Measurements from ENCODE around the gene TMC8.
"Not testable (repeated sequence)": the region's sequence is repeated elsewhere in the genome, so short reads cannot be mapped to it uniquely, and the experiment has no call there.

Gene TMC8

DNA sequence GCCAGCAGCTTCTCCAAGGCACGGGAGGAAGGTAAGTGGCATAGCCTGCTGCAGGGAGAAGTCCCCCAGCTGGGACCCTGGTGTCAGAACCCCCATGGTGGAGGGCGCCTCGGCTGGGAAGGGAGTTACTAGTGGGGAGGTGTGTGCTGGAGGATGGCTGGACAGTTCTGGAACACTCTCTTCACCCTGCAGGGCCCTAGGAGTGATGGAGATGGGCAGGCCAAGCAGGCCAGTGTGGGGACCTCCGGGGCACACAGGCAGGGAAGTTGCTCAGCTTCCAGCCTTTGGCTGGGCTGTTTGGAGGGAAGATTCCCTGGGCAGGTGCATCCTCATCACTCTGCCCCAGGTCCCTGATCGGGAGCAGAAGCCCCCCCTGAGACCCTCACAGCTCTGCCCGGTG, 16.3 kb downstream of the TMC8 start:
- in situ Hi-C loops (cut with HindIII; ENCODE audit: low sequenced_read_pairs): no loop called here

DNA sequence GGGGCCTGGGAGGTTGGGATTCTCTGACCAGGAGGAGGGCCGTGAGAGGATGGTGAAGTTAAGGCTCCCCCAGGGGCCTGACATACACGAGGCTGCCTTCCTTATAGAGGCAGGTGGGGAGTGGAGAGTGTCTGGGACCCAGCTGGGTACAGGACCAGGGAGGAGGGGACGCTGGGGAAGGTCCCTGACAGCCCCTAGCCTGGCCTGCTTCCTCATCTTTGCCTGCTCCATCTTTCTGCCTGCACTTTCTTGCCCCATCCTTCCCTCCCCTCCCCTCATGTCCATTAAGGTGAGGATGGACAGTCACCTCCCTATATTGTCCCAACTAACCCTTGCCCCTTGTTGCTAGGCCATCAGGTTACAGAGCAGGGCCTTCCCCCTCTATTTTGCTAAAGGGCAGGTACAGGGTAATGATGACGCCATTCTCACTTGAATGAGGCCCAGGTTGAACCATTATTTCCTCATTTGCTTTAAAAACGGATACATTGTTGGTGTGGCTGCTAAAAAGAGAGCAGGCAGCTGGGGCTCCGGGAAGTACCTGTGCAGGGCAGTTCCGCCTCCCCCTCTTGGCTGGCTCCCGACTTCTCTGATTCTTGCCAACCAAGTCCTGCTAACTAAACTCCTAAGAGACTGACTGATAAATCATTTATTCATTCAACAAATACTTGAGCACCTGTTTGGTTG, 16.9 kb downstream of the TMC8 start:
- in situ Hi-C loops (cut with HindIII; ENCODE audit: low sequenced_read_pairs): no loop called here

DNA sequence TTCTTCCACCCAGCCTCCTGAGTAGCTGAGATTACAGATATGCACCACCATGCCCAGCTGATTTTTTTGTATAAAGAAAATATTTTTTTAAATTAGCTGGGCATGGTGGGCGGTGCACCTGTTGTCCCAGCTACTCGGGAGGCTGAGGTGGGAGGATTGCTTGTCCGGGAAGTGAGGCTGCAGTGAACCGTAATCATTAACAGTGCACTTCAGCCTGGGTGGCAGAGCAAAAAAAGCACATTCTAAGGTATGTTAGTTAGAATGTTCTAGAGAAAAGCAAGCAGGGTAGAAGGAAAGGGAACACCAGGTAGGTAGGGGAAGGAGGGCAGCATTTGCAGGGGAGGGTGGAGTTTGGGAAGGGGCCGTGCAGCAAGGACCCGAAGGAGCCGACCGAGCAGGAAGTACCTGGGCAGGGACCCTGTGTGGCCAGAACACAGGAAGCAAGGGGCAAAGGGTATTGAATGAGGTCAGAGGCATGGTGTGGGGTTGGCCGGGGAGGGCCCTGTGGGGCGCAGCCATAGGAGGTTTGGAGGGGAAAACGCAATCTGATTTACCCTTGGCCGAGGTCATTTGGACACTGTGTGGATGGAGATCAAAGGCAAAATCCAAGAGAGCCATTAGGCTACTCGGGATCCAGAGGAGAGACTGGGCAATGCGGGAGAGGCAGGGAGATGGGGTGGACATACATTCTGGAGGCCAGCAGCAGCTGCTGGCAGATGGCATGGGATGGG, 17.9 kb downstream of the TMC8 start:
- in situ Hi-C loops (cut with HindIII; ENCODE audit: low sequenced_read_pairs): no loop called here

DNA sequence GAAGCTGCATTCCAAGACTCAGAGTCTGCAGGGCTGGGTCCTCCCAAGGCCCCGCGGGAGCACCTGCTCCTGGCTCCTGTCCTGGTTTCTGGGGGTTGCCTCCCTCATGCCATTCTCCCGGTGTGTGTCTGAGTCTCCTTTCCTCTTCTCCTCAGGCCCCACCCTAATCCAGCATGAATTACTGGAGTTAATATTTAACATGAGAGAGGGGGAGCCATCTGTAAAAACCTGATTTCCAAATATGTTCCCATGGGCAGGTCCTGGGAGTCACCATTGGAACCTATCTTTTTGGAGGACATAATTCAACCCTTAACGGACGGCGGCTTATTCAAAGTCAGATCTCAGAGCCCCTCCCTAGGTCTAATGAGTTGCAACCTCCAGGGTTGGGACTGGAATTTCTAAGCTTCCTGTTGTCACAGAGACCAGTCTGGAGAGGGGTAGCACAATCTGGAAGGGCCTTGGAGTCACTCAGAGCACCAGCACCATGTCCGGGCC, 21.0 kb downstream of the TMC8 start:
- in situ Hi-C loops (cut with HindIII; ENCODE audit: low sequenced_read_pairs): loop anchor here (5.0 kb wide), 1 partner anchor 39 kb away; no protein-coding TSS in a partner anchor

DNA sequence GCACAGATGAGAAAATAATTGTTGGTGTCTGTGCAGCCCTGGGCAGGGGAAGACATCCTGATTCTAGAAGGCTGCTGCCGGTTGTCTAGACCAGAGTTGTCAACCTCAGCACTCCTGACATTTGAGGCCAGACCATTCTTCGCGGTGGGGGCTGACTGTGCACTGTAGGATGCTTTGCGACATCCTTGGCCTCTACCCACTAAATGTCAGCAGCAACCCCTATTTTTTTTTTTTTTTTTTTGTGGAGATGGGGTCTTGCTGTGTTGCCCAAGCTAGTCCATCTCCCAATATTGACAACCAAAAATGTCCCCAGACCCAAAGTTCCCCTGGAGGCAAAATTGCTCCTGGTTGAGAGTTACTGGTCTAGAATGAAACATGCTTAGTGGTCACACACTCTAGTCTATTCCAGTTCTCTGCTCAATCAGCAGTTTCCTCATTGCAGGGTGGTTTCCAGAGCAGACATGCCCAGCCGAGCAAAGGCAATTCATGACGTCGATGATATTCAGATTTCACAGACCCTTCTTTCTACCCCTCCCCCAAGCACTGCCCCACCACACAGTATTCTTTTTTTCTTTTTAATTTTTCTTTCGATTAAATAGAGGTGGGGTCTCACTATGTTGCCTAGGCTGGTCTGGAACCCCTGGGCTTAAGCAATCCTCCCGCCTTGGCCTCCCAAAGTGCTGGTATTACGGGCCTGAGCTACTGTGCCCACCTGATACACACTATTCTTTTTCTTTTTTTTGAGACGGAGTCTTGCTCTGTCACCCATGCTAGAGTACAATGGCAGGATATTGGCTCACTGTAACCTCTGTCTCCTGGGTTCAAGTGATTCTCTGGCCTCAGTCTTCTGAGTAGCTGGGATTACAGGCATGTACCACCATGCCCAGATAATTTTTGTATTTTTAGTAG, 24.6 kb downstream of the TMC8 start:
- in situ Hi-C loops (cut with HindIII; ENCODE audit: low sequenced_read_pairs): loop anchor here (5.0 kb wide), 1 partner anchor 43 kb away; no protein-coding TSS in a partner anchor

DNA sequence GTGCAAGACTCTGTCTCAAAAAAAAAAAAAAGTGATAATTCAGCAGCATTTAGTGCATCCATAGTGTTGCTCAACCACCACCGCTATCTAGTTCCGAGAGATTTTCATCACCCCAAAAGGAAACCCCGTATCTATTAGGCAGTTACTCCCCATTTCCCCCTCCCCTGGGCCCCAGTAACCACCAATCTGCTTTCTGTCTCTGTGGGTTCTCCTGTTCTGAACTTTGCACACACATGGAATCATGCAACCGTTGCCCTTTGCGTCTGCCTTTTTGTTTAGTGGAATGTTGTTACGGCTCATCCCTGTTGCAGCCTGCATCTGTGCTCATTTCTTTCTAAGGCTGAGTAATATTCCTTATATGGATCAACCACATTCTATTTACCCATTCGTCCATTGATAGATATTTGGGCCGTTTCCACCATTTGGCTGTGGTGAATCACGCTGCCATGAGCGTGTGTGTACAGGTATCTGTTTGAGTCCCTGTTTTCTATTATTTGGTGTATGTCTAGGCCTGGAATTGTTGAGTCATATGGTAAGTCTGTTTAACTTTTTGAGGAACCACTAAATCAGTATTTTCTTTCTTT, 29.1 kb downstream of the TMC8 start:
- in situ Hi-C loops (cut with HindIII; ENCODE audit: low sequenced_read_pairs): no loop called here

DNA sequence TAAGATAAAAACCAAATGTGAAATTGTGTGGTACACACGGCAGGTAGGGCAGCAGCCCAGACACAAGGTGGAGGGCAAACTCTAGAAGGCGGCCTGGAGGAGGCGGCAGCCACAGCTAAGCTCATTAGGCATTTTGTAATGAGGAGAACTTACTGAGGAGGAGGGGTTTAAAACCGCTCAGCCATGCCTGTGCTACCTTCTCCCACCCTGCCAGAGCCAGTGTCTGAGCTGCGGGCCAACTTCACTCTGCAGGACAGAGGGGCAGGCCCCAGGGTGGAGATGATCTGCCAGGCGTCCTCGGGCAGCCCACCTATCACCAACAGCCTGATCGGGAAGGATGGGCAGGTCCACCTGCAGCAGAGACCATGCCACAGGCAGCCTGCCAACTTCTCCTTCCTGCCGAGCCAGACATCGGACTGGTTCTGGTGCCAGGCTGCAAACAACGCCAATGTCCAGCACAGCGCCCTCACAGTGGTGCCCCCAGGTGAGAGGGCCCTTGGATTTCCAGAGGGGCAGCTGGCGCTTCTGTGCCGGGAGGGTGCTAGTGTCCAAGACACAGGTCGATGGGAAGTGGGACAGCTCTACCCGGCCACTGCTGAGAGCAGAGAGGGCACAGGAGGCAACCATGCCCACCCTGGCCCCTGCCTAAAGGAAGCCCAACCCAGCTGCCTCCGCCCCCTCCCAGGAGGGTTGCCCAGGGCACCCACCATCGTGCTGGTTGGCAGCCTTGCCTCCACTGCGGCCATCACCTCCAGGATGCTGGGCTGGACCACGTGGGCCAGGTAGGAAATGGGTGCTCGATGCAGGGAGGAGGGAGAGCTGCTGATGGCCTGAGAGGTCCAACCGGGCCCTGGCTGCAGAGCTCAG, 33.5 kb downstream of the TMC8 start:
- in situ Hi-C loops (cut with HindIII; ENCODE audit: low sequenced_read_pairs): no loop called here

DNA sequence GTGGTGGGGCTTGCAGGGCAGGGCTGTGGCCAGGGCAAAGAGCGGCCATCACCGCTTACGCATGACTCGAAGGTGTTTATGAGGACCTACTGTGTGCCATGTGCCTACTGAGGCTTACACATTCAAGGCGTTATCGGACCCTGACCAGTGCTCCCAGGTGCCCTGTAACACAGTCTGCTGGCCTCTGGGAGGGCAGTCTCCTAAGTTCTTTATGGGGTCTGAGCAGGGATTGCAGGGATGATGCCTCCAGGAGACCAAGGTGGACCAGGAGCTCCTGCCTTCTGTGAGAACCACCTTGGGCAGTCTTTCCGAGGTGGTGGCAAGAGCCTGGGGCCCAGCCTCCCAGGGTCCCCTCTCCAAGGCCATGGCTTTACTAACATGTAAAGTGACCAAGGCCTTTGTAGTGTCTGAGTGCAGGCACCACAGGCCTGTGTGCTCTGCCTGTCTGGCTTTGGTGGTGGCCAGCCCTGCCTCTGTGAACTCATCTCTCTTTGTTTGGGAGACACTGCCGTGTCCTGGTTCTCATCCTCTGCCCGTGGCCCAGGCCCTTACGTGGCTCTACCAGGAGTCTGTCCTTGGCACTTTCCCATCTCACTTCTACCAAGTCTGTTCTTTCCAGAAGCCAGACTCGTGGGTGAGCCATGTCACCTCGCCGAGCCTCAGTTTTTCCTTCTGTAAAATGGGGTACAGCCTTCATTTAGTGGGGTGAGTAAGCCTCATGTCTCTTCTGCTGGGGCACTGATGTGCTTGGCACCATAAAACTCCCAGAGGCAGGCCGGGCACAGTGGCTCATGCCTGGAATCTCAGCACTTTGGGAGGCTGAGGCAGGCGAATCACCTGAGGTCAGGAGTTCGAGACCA, 34.4 kb downstream of the TMC8 start:
- in situ Hi-C loops (cut with HindIII; ENCODE audit: low sequenced_read_pairs): no loop called here

DNA sequence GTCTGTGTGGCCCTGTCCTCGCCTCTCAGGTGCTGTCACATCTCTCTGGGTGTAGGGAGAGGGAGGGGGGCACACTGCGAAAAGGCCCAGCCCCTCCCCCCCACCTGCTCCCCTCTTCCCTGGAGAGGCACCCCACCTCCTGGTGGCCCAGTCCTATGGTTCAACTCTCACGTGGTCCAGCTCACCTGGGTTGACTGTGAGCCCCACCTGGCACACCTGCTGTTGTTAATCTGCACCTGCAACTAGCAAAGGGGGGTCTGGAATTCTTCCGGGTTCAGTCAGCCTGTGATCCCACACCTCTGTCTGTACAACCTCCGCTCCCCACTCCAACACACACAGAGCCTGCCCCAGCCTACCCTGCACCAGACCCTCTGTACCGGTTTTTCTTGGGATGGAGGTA, 35.8 kb downstream of the TMC8 start:
- in situ Hi-C loops (cut with HindIII; ENCODE audit: low sequenced_read_pairs): no loop called here

DNA sequence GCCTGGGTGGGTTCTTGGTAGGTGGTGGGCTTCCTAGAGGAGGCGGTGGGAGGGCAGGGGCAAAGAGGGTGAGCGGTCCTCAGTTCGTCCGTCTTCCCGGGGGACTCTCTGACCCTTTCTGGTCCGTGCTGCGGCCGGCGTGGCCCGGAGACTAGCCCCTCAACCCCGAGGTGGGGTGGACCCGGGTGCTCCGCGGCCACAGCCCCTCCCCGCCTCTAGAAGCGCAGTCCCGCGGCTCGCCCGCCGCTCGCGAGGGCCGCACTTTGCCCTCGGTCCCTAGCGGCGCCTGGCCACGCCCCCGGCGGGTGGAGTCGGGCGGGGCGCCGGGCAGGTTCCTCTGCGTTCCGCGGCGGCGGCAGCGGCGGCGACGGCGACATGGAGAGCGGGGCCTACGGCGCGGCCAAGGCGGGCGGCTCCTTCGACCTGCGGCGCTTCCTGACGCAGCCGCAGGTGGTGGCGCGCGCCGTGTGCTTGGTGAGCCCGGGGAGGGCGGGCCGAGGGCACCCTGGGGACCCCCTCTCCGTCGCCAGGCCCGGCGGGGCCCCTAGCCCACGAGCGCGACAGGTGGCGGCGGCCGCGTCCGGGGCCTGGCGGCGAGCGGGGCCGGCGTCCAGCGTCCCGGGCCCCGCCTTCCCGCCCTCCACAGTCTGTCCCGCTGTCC, 37.8 kb downstream of the TMC8 start, which contains the start of gene SYNGR2:
Gene SYNGR2, plus strand, starts transcription at position 340 of the 661 bp plus-strand sequence. Its CDS starts 36 bp downstream, at position 376.
- in situ Hi-C loops (cut with HindIII; ENCODE audit: low sequenced_read_pairs): no loop called here

DNA sequence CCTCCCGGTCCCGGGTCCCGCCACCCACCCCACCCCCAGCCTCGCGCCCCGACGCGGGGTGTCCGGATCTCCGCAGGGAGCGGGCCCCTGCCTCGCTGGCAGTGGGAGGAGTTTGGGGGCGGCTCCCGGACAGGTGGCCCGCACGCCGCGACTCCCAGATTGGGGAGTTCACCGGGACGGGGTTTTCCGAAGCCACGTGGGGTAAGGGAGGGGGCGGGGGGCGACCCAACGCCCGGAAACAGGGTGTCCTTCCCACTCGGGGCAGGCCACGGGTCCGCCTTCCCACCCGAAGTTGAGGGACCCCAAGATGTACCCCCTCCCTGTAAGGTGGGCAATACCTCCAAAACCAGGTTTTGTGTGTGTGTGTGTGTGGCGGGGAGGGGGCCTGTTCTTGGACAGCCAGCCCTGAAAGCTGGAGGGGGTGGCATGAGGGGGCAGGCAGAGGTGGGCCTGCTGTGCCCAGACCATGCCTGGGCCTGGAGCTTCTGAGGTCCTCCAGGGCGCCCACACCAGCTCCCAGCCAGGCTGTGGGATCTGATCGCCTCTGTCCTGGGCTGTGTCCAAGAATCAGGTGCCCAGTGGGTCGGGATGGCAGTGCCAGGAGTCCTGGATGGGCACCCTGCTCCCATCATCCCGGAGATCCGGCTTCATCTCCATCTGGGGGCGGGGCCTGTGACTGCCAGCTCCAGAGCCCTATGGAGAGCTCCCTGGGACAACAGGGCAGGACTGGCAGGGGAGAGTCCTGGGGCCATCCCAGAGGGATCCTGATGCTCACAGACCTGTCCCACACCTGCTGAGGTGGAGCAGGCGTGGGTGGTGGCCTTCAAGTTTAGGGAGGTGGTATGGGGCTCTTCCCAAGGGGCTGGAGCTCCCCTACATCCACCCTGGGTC, 38.6 kb downstream of the TMC8 start:
- in situ Hi-C loops (cut with HindIII; ENCODE audit: low sequenced_read_pairs): no loop called here

DNA sequence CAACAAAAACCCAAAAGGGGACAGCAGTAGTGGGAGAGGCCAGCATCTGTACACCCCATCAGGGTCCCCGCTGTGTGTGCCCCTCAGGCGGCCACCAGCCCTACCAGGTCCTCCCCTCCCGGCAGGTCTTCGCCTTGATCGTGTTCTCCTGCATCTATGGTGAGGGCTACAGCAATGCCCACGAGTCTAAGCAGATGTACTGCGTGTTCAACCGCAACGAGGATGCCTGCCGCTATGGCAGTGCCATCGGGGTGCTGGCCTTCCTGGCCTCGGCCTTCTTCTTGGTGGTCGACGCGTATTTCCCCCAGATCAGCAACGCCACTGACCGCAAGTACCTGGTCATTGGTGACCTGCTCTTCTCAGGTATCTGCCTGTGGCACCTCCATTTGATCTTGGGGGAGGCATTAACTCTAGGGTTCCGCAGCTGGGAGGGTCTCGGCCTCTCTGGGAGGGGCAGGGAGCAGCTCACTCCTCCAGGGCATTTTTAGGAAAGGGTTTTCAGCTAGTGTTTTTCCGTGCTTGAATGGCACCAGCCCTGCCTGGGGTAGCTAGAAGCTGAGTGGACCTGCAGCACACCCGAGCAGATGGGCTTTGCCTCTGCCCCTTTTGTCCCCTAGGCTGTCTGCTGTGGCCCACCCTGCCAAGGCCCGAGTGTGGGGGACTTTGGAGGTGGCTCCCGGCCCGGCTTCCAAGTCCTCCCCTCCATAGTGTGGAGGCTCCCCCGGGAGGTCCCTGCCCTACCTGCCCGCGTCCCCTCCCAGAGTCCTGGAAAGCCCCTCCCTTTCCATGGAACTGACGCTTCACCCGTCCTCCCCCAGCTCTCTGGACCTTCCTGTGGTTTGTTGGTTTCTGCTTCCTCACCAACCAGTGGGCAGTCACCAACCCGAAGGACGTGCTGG, 40.4 kb downstream of the TMC8 start:
- in situ Hi-C loops (cut with HindIII; ENCODE audit: low sequenced_read_pairs): no loop called here

DNA sequence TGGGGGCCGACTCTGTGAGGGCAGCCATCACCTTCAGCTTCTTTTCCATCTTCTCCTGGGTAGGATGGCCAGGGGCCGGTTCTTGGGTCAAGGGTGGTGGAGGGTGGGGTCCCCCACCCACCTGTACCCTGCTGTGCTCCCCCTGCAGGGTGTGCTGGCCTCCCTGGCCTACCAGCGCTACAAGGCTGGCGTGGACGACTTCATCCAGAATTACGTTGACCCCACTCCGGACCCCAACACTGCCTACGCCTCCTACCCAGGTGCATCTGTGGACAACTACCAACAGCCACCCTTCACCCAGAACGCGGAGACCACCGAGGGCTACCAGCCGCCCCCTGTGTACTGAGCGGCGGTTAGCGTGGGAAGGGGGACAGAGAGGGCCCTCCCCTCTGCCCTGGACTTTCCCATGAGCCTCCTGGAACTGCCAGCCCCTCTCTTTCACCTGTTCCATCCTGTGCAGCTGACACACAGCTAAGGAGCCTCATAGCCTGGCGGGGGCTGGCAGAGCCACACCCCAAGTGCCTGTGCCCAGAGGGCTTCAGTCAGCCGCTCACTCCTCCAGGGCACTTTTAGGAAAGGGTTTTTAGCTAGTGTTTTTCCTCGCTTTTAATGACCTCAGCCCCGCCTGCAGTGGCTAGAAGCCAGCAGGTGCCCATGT, 41.1 kb downstream of the TMC8 start:
- in situ Hi-C loops (cut with HindIII; ENCODE audit: low sequenced_read_pairs): not testable (repeated sequence)

DNA sequence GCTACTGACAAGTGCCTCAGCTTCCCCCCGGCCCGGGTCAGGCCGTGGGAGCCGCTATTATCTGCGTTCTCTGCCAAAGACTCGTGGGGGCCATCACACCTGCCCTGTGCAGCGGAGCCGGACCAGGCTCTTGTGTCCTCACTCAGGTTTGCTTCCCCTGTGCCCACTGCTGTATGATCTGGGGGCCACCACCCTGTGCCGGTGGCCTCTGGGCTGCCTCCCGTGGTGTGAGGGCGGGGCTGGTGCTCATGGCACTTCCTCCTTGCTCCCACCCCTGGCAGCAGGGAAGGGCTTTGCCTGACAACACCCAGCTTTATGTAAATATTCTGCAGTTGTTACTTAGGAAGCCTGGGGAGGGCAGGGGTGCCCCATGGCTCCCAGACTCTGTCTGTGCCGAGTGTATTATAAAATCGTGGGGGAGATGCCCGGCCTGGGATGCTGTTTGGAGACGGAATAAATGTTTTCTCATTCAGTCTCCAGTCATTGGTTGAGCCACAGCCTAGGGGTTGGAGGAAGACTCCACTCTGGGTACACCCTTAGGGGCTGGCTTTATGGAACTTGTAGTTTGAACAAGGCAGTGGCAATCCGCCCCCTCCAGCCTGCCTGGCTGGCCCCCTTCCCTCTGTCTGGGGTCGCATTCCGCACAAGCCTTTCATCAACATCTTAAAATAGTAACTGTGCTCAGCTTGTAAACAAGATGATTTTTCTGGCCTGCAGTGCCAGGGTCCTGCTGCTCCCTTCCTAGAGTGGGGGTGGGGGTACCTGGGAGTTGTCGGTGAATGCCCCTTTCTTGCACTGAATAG, 41.9 kb downstream of the TMC8 start:
- in situ Hi-C loops (cut with HindIII; ENCODE audit: low sequenced_read_pairs): no loop called here

DNA sequence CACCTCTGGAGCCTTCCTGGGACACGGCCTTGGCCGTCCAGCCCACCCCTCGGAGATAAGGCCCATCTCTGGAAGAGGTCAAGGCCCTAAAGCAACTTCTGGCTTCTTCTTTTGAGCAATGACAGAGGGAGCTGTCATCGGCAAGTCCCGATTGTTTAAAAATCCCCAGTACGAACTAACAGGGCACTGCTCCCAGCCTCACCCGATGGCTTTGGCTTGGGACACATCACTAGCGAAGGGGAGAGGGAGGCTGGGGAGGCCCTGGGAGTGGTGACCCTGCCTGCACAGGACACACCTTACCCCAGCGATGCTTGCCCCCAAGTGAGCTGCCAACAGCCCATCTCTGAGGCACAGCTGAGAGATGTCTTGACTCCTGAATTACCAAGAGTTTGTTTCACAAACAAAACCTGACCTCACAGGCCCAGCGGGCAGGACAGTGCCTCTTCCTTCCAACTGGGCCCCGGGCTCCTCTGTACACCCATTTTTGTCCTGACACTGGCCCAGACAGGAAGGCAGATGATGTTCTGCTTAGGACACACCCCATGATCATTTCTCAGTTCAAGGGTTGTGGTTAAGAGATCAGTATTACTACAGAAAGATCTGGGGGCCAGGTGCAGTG, 42.6 kb downstream of the TMC8 start:
- in situ Hi-C loops (cut with HindIII; ENCODE audit: low sequenced_read_pairs): no loop called here
